Superior temporal gyrus (tissue), 1 donor: ENCODE measurements around the gene NAV2.

Experiments
- DNase-seq: peaks from one replicate; pipeline ENCODE4 v3.0.0-alpha.2; 2016; ENCODE audit errors: extremely low spot score

NAV2 gene

DNA sequence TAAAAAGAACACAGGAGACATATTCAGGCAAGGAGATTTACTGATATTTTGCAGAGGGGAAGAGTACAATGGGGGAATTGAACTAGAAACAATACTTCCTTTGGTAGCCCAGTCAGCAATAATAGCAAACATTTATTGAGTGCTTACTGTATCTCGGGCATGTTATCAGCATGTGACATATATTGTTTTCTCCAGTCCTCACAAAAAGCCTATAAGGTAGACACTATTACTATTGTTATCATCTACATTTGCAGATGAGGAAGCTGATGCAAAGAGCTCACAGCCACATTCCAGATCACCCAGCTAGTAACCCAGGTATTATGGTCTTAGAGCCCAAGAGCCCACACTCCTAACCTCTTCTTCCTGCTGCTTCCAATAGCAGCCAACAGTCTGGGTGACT is 27.9 kb downstream of the NAV2 start:
- DNase-seq = no peak

DNA sequence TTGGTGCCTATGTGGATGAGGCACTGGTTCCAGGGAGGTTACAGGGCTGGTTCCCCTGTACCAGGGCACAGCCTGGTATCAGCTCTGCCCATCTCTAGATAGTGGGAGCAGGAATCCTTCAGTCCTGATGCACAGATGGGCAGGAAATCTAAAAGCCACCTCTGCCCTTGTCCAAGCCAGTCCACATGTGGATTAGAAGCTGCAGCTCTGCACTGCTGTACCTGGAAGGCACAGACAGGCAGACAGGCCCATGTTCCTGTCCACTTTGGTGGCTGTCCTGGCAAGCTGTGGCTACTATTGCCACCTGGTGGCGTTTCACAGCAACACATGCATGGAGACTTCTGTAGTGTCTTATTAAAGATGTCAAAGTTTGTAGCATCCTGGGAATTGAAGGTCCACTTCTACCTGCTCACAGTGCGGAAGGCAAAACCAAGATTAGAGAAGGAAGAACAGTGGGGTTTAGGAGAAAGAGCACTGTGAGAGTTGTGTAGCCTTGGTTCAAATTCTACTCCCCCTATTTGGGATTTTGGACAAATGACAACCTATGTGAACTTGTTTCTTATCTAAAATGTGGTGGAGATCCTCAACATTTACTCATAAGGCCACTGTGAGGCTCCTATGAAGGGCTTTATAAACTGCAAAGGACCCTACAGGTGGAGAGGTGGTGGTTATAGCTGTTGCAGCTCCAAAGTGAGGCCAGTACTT is 30.1 kb downstream of the NAV2 start:
- DNase-seq = peak; percentile 94

DNA sequence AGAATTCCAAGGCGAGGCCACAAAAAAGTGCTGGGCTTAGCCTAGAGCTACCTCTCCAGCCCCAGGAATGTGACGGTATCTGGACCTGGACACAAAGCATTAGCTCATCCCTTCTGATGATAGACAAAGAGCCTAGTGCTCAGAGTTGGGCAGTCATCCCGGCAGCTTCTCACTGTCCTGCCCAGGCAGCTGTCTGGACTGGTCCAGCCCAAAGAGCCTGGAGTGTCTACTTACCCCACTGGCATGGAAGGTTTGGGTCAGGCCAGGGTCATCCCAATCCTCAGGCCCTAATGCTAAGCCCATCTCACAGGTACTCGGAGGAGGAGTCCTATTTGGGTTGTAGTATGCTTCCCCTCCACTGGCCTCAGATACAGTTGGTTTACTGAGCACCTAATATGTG is 31.0 kb downstream of the NAV2 start:
- no peak for DNase-seq

DNA sequence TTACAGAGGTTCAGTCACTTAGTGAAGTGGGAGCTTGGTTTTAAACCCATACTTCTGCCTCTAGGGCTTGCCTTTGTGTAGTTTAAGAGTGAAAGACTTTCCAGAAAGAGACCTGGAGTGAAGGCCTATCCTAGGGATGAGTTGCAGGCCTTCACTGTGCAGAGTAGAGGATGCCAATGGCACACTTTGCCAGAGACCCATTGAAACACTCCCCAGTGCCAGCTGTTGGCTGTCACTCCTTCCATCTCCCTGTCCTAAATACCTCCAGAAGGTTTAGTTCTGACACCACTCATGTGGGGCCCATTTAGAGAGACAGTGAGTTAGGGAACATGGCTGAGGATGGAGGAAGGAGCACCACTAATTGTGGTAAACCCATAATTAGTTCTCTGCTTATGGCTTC is 31.5 kb downstream of the NAV2 start:
- no peak for DNase-seq

DNA sequence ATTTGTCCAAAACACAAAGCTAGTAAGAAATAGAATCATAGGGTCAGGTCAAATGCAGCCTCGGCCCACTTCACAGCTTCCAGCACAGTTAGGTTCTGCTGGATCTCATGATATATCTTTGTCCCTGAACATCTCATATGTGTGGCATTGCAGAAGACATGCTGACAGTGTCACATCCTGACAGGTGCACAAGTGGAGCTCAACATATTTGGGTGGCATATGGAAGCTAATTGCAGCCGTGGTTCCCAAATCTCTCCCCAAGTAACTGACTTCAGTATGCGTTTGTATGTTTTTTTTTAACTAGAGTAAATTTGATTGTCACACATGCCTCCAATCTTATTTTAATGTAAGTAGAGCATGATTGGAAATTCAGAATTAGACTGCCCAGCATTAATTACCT is 33.4 kb downstream of the NAV2 start:
- no peak for DNase-seq

DNA sequence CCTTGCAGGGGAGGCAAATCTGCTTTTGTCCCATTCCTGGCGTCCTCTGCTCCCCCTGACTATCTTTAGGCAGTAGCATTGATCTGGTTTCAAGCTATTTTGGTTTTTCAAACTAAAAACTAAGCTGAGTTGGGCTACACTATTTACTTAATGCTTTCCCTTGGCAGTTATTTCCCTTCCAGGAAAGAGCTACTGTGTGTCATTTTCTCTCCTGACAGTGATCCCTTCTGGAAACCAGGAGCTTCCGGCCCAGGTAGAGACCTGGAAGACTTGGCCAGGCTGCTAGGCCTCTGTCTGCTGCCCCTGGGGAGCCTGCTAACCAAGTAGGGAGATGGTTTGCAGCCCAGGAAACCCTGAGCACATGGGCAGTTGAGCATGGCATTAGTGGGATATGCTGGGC is 35.0 kb downstream of the NAV2 start:
- DNase-seq = no peak

DNA sequence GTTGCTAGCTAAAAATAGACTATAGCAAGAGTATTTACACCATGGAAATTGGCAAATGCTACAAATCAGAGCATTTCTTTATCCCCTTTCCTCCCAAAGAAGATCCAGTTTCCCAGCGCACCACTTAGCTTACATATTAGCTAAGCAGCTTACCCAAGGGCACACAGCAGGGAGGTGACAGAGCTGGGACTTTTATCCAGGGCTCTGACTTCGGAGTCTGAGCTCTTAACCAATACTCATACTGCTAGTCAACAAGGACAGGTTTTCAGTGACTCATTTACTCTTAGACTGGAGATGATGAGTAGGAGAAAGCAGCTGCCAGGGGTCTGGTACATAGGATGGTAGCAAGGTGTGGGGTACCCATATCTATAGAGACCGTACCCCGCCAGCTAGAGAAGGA is 38.4 kb downstream of the NAV2 start:
- DNase-seq = no peak

DNA sequence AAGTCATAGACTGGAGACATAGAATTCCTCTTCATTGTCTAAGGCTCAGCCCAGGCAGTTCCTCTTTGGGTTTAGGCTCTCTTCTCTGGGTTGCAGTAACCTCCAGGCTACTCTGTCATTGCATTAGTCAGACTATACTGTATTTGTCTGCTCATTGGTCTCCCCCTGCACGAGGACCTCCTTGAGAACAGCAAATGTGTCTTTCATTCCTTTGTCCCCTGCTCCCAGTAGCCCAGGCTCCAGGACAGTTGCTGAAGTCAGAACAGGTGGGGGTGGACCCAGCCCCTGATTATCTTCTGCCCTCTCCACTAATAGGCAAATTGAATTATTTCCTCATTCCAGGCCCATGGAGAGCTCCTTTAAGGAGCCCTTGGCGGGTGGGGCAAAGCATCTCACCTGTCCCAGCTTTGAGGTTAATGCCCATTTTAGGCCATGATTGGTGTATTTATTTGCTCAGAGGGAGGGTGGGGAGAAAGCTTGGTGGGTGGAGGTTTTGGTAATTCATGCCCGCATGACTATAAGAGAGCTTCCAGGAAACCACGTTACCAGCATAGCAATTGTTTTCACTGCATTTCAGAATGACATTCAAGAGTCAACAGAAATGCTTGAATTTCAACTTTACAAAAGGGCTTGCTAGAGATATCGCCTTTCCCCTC is 40.9 kb downstream of the NAV2 start:
- no peak for DNase-seq

DNA sequence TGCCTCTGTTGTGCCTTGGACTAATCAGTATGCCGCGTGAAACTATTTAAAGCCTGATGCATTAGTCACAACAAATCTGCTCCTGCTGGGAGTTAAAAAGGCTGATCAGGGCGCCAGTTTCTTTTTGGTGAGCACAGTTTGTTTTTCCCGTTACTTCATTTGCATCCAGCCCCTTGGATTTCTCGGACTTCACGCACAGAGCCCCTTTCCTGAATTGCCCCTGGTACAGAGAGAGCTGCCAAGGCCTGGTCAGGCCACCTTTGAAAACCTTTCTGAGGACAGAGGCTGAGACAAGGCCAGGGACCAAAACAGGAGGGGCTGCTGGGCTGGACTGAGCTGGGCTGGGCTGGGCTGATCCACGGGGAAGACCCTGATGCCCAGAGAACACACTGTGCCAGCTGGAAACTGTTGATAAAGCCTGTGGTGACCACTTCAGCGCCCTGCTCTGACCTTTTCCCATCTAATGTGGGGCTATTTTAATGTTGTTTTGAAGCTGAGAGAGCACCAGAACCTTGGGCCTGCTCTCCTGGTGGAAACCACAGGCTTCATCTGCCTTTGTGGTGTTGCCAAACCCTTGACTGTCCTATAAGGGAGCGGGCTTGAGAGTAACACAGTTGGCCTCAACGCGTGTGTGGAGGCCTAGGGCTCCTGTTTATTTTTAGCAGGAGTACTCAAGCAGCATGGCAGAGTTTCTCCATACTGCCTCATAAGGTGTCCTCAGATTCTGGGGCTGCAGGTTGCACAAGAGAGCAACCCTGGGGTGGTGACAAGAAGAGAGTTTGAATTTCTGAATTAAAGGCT is 44.2 kb downstream of the NAV2 start:
- peak; percentile 63 for DNase-seq

DNA sequence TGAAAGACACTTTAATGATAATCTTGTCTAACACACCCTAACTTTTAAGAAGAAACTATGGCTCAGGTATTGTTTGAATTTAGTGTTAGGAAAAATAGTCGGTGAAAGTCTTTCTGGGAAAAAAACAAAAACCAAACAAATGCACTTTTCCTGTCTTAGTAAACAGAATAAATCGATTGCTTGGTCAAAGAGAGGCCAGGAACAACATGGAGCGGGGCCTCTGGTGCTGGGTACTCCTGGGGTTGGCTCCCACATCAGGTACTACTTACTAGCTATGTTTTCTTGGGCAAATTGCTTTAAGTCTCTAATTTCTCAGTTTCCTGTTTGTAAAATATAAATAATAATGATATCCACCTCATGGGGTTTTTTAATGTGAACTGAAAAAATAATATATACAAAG is 46.8 kb downstream of the NAV2 start:
- DNase-seq = no peak

DNA sequence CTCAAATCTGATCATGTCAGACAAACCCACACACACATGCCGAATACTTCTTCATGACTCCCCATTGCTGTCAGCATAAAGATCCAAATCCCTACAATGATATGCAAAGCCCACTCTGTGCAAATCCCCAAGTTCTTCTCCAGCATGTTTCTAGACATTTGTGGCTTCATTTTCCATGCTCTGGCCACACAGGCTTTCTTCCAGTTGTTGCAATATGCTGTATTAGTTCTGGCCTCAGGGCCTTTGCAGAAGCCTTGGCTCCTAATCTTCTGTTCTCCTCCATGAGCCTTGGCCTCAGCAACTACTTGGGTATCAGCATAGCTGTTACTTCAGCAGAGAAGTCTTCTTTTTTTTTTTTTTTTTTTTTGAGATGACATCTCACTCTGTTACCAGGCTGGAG is 49.6 kb downstream of the NAV2 start:
- no peak for DNase-seq

DNA sequence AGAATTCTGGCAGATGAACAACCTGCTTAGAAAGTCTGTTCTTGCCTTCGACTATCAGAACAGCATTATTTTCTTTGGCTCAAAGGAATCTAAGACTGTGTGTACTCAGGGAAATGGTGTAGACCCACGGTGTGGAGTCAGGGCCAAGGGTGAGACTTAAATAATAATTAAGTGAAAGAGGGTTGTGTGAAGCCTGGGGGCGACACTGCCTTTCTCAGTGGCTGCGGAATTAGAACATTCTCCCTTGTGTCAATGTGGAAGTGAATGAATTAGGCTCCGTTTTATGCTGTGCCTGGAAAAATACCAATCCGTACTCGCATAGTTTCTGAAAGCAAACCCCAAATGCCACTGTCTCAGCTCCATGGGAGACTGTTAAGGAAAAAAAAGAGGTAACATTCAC is 50.7 kb downstream of the NAV2 start:
- DNase-seq = no peak

DNA sequence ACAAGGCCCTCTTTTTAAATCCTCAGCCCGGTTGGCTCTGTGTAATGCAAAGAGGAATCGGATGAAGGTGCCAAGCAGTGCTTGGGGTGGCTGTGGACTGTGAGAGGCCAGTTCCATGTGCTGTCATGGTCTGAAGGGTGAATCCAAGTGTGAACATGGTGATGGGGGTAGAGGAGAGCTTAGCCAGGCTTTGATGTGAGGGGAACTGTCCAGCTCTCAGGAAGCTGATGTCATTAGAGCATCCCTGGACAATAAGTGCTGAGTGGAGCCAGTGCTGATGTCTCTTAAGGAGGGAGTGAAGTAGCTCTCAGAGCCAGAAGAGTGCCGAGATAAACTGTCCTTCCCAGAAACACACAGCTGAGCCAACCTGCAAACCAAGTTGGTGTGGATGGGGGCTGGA is 53.6 kb downstream of the NAV2 start:
- no peak for DNase-seq

DNA sequence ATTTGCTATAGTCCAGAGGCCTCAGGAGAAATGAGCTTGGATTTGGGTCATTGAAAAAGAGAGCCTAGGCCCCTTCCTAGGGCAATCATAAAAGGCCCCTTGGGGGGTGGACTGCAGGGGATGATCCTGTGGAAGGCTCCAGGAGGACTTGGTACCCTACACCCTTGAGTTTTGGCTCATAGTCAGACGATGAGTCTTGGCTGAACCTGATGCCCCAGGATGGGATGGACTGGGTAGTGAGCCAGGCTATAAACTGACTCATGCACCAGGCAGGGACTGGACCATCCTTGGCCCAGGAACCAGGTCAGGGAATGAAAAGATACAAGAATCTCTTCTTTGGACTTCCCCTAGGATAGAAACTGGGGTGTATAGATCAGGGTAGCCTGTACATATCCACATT is 54.2 kb downstream of the NAV2 start:
- no peak for DNase-seq

DNA sequence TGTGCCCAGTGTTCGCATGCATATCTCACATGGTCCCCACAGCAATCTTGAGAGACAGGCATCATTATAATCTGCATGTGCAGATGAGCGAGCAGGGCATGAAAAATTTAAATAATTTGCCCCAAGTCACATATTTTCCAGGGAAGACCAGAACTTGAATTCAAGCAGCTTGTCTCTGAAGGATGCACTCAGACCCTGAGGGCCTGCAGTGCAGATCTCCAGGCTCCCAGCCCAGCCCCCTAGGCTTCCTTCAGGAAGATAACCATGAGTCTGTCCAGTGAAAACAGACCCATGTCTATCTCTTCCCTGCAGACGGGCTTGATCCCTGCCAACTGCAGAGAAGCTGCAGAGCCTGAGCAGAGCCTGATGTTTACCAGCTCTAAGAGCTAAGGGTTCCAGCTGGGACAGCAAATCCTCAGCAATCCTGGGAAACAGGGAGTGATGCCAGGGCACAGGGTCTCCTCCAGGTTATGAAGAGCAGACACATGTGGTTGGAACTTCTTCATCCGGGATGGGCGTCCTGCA is 55.1 kb downstream of the NAV2 start:
- DNase-seq = no peak

DNA sequence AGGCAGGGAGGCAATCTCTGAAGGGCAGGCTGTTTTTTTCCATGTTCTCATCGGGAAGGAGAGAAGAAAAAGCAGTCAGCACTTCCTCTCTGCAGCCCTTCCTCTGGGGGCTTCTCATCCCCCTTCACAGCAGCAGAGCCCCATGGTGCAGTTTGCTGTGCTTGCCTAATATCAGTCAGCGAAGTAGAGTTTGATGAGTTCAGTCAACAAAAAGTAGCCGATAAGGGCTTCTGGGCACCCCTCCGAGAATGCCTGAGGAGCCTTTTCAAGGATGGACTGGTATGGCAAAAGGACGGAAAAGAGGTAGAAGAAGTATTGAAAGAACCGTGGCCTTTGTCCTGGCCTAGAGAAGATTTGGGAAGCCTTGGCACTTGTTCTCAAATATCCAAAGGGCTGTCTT is 55.6 kb downstream of the NAV2 start:
- DNase-seq = no peak

DNA sequence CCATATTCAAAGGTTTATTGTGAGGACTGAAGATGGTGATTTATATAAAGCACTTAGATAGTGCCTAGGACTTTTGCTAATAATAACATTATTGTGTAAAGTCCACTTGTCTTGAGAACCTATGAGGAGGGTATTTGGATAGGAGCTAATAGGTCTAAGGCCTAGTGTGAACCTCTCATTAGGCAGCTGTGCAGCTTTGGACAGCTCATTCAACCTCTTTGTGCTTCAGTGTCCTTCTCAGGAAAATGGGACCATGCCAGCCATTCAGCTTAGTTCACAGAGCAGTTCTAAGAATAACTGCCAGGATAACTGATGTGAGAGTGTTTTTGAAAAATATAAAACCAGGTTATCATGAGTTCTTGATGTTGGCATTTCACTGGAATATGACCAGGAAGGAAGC is 56.2 kb downstream of the NAV2 start:
- DNase-seq = peak; percentile 44

DNA sequence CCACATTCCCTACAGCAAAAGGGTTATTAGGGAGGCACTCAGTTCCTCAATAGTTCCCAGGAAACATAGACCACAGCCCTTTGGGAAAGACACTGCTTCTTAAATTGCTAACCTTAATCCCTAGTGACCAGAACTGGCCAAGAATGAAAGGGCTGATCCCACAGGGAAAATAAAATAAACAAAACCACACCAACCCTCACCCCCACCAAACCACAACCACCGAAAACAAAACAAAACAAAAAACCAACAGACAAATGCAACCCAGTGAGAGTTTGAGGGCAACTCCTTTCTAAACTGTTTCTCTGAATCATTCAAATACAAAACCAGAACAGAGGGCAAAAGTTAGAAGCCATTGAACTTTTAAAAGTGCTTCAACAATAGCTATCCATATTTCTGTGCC is 57.2 kb downstream of the NAV2 start:
- DNase-seq = no peak

DNA sequence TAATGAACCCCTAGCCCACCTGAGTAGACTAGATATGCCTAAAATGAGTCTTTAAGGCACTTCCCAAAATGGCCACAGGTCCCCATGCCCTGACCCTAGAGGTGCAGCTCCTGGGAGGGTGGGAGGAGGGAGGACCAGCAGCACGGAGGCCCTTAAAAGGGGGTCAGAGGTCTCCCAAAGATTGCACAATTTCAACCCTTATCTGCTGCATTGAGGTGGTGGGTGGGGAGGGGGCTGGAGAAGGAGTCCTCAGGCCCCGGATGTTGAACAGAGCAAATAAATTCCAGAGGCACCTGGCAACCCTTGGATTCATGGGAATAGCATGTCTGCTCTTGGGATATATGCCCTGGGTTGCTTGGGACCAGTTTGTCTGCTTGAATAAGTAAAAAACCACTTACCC is 57.6 kb downstream of the NAV2 start:
- DNase-seq = no peak

DNA sequence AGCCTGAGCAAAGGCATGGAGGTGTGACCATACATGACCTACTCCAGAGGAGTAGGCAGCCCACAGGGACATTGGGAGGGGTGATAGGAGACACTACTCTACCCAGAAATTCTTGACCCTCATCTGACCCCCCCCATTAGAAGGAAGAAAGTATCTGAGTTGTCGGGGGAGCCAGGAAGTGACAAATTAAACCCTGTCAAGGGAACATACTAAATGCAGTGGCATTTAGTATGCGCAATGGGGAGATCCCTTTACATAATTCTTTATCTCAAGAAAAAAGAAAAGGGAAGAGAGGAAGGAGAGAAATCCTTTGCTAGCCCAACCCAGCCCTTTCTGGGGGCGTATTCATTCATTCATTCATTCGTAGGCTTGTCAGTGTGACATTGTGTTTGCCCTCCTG is 58.8 kb downstream of the NAV2 start:
- no peak for DNase-seq

DNA sequence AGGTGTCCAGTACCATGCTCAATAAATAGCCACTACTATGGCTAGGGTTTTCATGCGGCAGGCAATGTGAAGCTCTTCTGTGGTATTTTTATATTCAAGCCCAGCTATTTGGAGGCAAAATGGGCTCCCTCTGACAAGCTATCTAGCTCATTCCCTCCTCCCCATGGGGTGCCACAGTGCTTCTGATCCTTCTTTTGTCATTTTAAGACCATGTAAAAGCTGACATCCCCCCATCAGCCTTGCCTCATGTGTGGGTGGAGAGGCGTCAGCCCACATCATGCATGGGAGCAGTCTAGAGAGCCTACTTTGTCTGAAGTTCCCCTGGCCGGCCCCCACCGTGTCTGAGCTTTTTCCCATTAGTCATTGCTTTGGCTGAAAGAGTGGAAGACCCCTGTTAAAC is 59.8 kb downstream of the NAV2 start:
- no peak for DNase-seq

DNA sequence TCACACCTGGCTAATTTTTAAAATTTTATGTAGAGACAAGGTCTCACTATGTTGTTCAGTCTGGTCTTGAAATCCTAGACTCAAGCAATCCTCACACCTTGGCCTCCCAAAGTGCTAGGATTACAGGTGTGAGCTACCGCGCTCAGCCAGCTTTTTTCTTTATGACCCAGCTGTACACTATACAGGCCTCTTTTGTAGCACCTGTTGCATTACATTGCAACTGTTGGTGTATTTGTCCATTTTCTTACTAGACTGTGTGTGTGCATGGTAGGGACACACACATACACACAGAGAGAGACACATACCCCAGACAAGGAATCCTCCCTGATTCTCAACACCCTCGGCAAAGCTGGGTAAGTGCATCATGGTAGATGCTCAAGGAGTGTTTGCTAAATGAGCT is 61.7 kb downstream of the NAV2 start:
- DNase-seq = no peak
